Astrocyte (in vitro differentiated cells and primary cell): ENCODE data around the gene MMRN2.
"Not testable (repeated sequence)": the region's sequence is repeated elsewhere in the genome, so short reads cannot be mapped to it uniquely, and the experiment has no call there.

Source experiments
- EZH2 ChIP-seq: IDR thresholded peaks from 2 replicates; pipeline ENCODE4 v1.6.1; 2012; ENCODE audit warnings: mild to moderate bottlenecking, low read length, inconsistent platforms; ENCODE audit not compliant: insufficient read depth
- TF ChIP-seq, protein P1 (sequence below): IDR thresholded peaks from 2 replicates; pipeline ENCODE4 v1.5.1; 2011; ENCODE audit warnings: low read depth, mild to moderate bottlenecking, inconsistent platforms, low read length, moderate library complexity; ENCODE audit not compliant: insufficient read depth

DNA sequence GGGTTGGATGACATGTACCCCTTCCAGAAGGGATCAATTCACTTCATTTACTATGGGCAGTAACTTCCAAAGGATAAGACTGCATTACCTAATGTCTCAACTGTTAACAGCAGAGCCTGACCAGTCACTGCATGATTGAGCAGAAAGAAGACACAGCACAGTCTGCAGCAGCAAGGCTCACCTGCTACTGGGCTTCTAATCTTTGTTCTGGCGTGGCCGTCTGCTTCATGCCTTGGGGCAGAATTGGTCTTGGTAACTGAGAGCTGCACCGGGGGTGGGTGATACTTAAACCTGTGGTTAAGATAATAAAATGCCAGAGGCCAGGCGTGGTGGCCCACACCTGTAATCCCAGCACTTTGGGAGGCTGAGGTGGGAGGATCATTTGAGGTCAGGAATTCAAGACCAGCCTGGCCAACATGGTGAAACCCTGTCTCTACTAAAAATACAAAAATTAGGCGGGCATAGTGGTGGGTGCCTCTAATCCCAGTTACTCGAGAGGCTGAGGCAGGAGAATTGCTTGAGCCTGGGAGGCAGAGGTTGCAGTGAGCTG, 23.2 kb downstream of the MMRN2 start:
- TF ChIP-seq, protein P1, sequence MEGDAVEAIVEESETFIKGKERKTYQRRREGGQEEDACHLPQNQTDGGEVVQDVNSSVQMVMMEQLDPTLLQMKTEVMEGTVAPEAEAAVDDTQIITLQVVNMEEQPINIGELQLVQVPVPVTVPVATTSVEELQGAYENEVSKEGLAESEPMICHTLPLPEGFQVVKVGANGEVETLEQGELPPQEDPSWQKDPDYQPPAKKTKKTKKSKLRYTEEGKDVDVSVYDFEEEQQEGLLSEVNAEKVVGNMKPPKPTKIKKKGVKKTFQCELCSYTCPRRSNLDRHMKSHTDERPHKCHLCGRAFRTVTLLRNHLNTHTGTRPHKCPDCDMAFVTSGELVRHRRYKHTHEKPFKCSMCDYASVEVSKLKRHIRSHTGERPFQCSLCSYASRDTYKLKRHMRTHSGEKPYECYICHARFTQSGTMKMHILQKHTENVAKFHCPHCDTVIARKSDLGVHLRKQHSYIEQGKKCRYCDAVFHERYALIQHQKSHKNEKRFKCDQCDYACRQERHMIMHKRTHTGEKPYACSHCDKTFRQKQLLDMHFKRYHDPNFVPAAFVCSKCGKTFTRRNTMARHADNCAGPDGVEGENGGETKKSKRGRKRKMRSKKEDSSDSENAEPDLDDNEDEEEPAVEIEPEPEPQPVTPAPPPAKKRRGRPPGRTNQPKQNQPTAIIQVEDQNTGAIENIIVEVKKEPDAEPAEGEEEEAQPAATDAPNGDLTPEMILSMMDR = not testable (repeated sequence)
- TF ChIP-seq EZH2 = not testable (repeated sequence)
